PC-9 (cell line): ENCODE data around the gene STK17A. TPM values are rescaled to one million over a fixed set of nuclear protein-coding genes. Genes with fewer than 3 reads are reported as not detected.

ENCODE experiments used
- BruUV-seq: library from RNA; stranded (reverse); fragments of 400-500 nt; replicated peaks from 2 replicates; lab custom pipeline; 2021; lab: Mats Ljungman, UMichigan
- CTCF ChIA-PET: fragments of 300-600 bp; sonication (Branson Sonifier 250); formaldehyde crosslinking; loops from one replicate; lab custom pipeline; 2022; ENCODE audit warnings: antibody characterized with exemption; lab: Charles Lee
- POLR2A ChIA-PET: fragments of 300-600 bp; sonication (Branson Sonifier 250); formaldehyde crosslinking; loops from one replicate; lab custom pipeline; 2022; ENCODE audit warnings: antibody characterized with exemption; ENCODE audit not compliant: unreplicated experiment; lab: Charles Lee
- DNase-seq, 2 experiments: peaks; one replicate each; pipeline versions ENCODE4 v3.0.0 to v3.0.0-alpha.2; 2015 to 2022; ENCODE audit warnings: mixed read lengths in 1 of 2
- H2AFZ ChIP-seq: fragments of 200-600 bp; sonication (generic); 2 replicates; pipeline ENCODE4 v1.8.1; 2017; ENCODE audit warnings: antibody characterized with exemption
- H3F3A ChIP-seq: fragments of 200-600 bp; sonication (generic); 2 replicates; pipeline ENCODE4 v1.8.1; 2017; ENCODE audit warnings: antibody characterized with exemption, mild to moderate bottlenecking, low read depth; ENCODE audit not compliant: insufficient read depth
- H3K27ac ChIP-seq: fragments of 200-600 bp; sonication (generic); 2 replicates; pipeline ENCODE4 v1.6.1; 2016; ENCODE audit warnings: mixed run types
- H3K27me3 ChIP-seq: fragments of 200-600 bp; sonication (generic); 2 replicates; pipeline ENCODE4 v1.6.1; 2016; ENCODE audit warnings: low read depth, mixed run types; ENCODE audit not compliant: insufficient read depth
- H3K36me3 ChIP-seq: fragments of 200-600 bp; sonication (generic); 2 replicates; pipeline ENCODE4 v1.6.1; 2016; ENCODE audit warnings: low read depth, mixed run types
- H3K4me1 ChIP-seq: fragments of 200-600 bp; sonication (generic); replicated peaks from 2 replicates; pipeline ENCODE4 v1.6.1; 2016; ENCODE audit warnings: mixed run types; ENCODE audit not compliant: insufficient read depth
- H3K4me2 ChIP-seq: fragments of 200-600 bp; sonication (generic); 2 replicates; pipeline ENCODE4 v1.6.1; 2017; ENCODE audit warnings: mixed run types
- H3K4me3 ChIP-seq: fragments of 200-600 bp; sonication (generic); 2 replicates; pipeline ENCODE4 v1.6.1; 2016; ENCODE audit warnings: mixed run types
- H3K79me2 ChIP-seq: fragments of 200-600 bp; sonication (generic); 2 replicates; pipeline ENCODE4 v1.6.1; 2017; ENCODE audit warnings: low read depth, mixed run types
- H3K9me2 ChIP-seq: fragments of 200-600 bp; sonication (generic); 2 replicates; pipeline ENCODE4 v1.8.1; 2017; ENCODE audit warnings: mild to moderate bottlenecking; ENCODE audit not compliant: insufficient read depth
- H3K9me3 ChIP-seq: fragments of 200-600 bp; sonication (generic); 2 replicates; pipeline ENCODE4 v1.8.1; 2016; ENCODE audit warnings: low read depth; ENCODE audit not compliant: insufficient read depth
- H4K20me1 ChIP-seq: fragments of 200-600 bp; sonication (generic); 2 replicates; pipeline ENCODE4 v1.8.1; 2017; ENCODE audit not compliant: insufficient read depth
- CTCF ChIP-seq: fragments of 200-600 bp; sonication (generic); conservative IDR thresholded peaks from 2 replicates; pipeline ENCODE4 v1.6.1; 2017; ENCODE audit warnings: mixed run types, antibody characterized with exemption, mild to moderate bottlenecking, moderate library complexity
- EZH2 ChIP-seq: fragments of 200-600 bp; sonication (generic); IDR thresholded peaks from 2 replicates; pipeline ENCODE4 v1.8.0; 2017; ENCODE audit warnings: antibody characterized with exemption, low read depth
- intact Hi-C: fragments of 100-400 bp; cut with micrococcal nuclease; formaldehyde crosslinking; loops from one replicate; pipeline ENCODE4 v1.10.0; 2022; ENCODE audit not compliant: unreplicated experiment
- total RNA-seq: library from RNA; stranded (reverse); gene quantifications from 2 replicates; pipeline ENCODE4 v1.2.3, GENCODE V29; 2021

STK17A gene
- total RNA-seq, 1 experiment from 2014 or later, result 18.8 TPM

- no peak for DNase-seq
- no TSS peak for BruUV-seq
- Histone ChIP-seq H3K79me2 (0 out of 2 replicates have a peak, but pooled peaks cover 10% of the 10 kb centered on the region), H3K4me3 (no peak overlapping the region), H3K36me3 (peaks cover 93% of the 10 kb centered on the region), H3K27me3 (no peaks in the 10 kb centered on the region), H3K4me1 (no peaks in the 10 kb centered on the region), H3K9me2 (no peaks in the 10 kb centered on the region), H4K20me1 (no peaks in the 10 kb centered on the region), H2AFZ (no peak overlapping the region), H3F3A (peaks cover 76% of the 10 kb centered on the region), H3K4me2 (no peak overlapping the region), H3K27ac (no peak overlapping the region), H3K9me3 (peaks cover 7% of the 10 kb centered on the region; the same call in 1 of the 2 replicates)
- intact Hi-C loops, result no loop called here
- ChIA-PET CTCF (no interaction called here), POLR2A (no interaction called here)
- no peak for TF ChIP-seq CTCF
These were observed 45.5 kb downstream of the STK17A start for GRCh38 chr7:43628431-43628830.

- Histone ChIP-seq H3K27ac (no peak overlapping the region), H3K4me1 (no peaks in the 10 kb centered on the region), H3K4me3 (no peak overlapping the region), H4K20me1 (no peaks in the 10 kb centered on the region), H3K36me3 (peaks cover 93% of the 10 kb centered on the region), H2AFZ (no peak overlapping the region), H3K4me2 (no peak overlapping the region), H3K9me2 (no peaks in the 10 kb centered on the region), H3F3A (peaks cover 65% of the 10 kb centered on the region), H3K27me3 (no peaks in the 10 kb centered on the region), H3K9me3 (peaks cover 7% of the 10 kb centered on the region; the same call in 1 of the 2 replicates), H3K79me2 (0 out of 2 replicates have a peak, but pooled peaks cover 10% of the 10 kb centered on the region)
- POLR2A ChIA-PET, result no interaction called here
- intact Hi-C loops, result no loop called here
- TF ChIP-seq EZH2 (no peak), CTCF (no peak)
- no TSS peak for BruUV-seq
- CTCF ChIA-PET, result no interaction called here
- DNase-seq, result no peak
These were observed 46.9 kb downstream of the STK17A start for GRCh38 chr7:43629857-43630256.

- DNase-seq, result no peak
- BruUV-seq, result no TSS peak
- Histone ChIP-seq H3K27ac (no peak overlapping the region), H3K4me1 (no peaks in the 10 kb centered on the region), H3K36me3 (peaks cover 91% of the 10 kb centered on the region), H3K79me2 (0 out of 2 replicates have a peak, but pooled peaks cover 10% of the 10 kb centered on the region), H3K4me2 (no peak overlapping the region), H3K27me3 (no peaks in the 10 kb centered on the region), H3K4me3 (no peak overlapping the region), H2AFZ (no peak overlapping the region), H3K9me3 (peaks cover 7% of the 10 kb centered on the region; the same call in 1 of the 2 replicates), H3F3A (peaks cover 63% of the 10 kb centered on the region), H3K9me2 (no peaks in the 10 kb centered on the region), H4K20me1 (no peaks in the 10 kb centered on the region)
- CTCF ChIA-PET, result no interaction called here
- TF ChIP-seq EZH2 (no peak), CTCF (no peak)
- POLR2A ChIA-PET, result no interaction called here
- intact Hi-C loops, result no loop called here
These were observed 47.6 kb downstream of the STK17A start for GRCh38 chr7:43630482-43630881.
